Caco-2 (cell line): ENCODE results near the gene LMO2. TPM values are rescaled to one million over a fixed set of nuclear protein-coding genes. Genes with fewer than 3 reads are reported as not detected.

ENCODE experiments used
- BruUV-seq: library from RNA; stranded (reverse); fragments of 400-500 nt; replicated peaks from 2 replicates; lab custom pipeline; 2021; lab: Mats Ljungman, UMichigan
- CTCF ChIA-PET: fragments of 300-600 bp; sonication (Branson Sonifier 250); formaldehyde crosslinking; loops from one replicate; lab custom pipeline; 2022; ENCODE audit warnings: antibody characterized with exemption; lab: Charles Lee
- POLR2A ChIA-PET: fragments of 300-600 bp; sonication (Branson Sonifier 250); formaldehyde crosslinking; loops from one replicate; lab custom pipeline; 2022; ENCODE audit warnings: antibody characterized with exemption; lab: Charles Lee
- DNase-seq, 2 experiments: peaks; one replicate each; pipeline versions ENCODE4 v3.0.0 to v3.0.0-alpha.2; 2020 to 2022
- H3K27me3 ChIP-seq: replicated peaks from 2 replicates; pipeline ENCODE4 v1.6.0; 2011; ENCODE audit warnings: low read length; ENCODE audit not compliant: control insufficient read depth, insufficient read depth
- H3K36me3 ChIP-seq: 2 replicates; pipeline ENCODE4 v1.5.1; 2011; ENCODE audit warnings: low read length; ENCODE audit not compliant: control insufficient read depth, insufficient read depth
- H3K4me1 ChIP-seq: fragments of 250-450 bp; sonication (Bioruptor Pico); 2 replicates; pipeline ENCODE4 v1.5.1; 2020; ENCODE audit warnings: mild to moderate bottlenecking
- H3K4me3 ChIP-seq: 2 replicates; pipeline ENCODE4 v1.5.1; 2011; ENCODE audit warnings: low read depth, mild to moderate bottlenecking, control low read depth, low read length
- H3K9me3 ChIP-seq: fragments of 250-450 bp; sonication (Bioruptor Pico); 2 replicates; pipeline ENCODE4 v1.5.1; 2020; ENCODE audit warnings: mild to moderate bottlenecking, moderate library complexity
- H3K27ac Mint-ChIP-seq: one replicate; pipeline ENCODE4 v1.8.0; 2022; ENCODE audit warnings: mixed read lengths; ENCODE audit not compliant: unreplicated experiment
- H3K27me3 Mint-ChIP-seq: one replicate; pipeline ENCODE4 v1.8.0; 2022; ENCODE audit warnings: mixed read lengths; ENCODE audit not compliant: insufficient read depth, unreplicated experiment
- H3K36me3 Mint-ChIP-seq: one replicate; pipeline ENCODE4 v1.8.0; 2022; ENCODE audit warnings: mild to moderate bottlenecking, mixed read lengths; ENCODE audit not compliant: insufficient read depth, unreplicated experiment
- H3K4me1 Mint-ChIP-seq: one replicate; pipeline ENCODE4 v1.8.0; 2022; ENCODE audit warnings: low read depth, mixed read lengths; ENCODE audit not compliant: unreplicated experiment
- H3K4me3 Mint-ChIP-seq: one replicate; pipeline ENCODE4 v1.8.0; 2022; ENCODE audit warnings: mild to moderate bottlenecking, moderate library complexity, mixed read lengths; ENCODE audit not compliant: unreplicated experiment
- H3K9me3 Mint-ChIP-seq: one replicate; pipeline ENCODE4 v1.8.0; 2022; ENCODE audit warnings: mixed read lengths; ENCODE audit not compliant: unreplicated experiment
- CTCF ChIP-seq, 2 experiments: fragments of 200-600 bp in 1 of 2; IDR thresholded peaks; 1 replicate in 1 of 2; 2 replicates in 1 of 2; pipeline versions ENCODE4 v1.5.1 to v1.8.0; 2011 to 2022; ENCODE audit warnings: antibody characterized with exemption in 1 of 2, control low read depth in 1 of 2, inconsistent platforms in 1 of 2, low read depth in 1 of 2, low read length in 1 of 2, mild to moderate bottlenecking in 1 of 2, moderate library complexity in 1 of 2; ENCODE audit not compliant: insufficient read depth in 1 of 2, severe bottlenecking in 1 of 2, unreplicated experiment in 1 of 2
- intact Hi-C: fragments of 100-400 bp; cut with micrococcal nuclease; formaldehyde crosslinking; loops from one replicate; pipeline ENCODE4 v1.10.0; 2022; ENCODE audit not compliant: unreplicated experiment
- total RNA-seq: library from RNA; stranded (reverse); gene quantifications from 2 replicates; pipeline ENCODE4 v1.2.3, GENCODE V29; 2022

Gene LMO2
- total RNA-seq, 1 experiment from 2014 or later, result 0.29 TPM

GRCh38 chr11:33931067-33931466, 39.2 kb upstream of the LMO2 start:
- H3K4me1 ChIP-seq, result no peaks in the 10 kb centered on the region
- no TSS peak for BruUV-seq
- Mint-ChIP-seq H3K36me3 (no peaks in the 10 kb centered on the region), H3K4me1 (peaks cover 6% of the 10 kb centered on the region), H3K27me3 (no peaks in the 10 kb centered on the region), H3K4me3 (no peak overlapping the region), H3K27ac (no peak overlapping the region), H3K9me3 (peaks cover 23% of the 10 kb centered on the region)
- no peak for TF ChIP-seq CTCF (IDR thresholded peaks at IDR 0.05; ENCODE audit: insufficient read depth in 1 of 2, low read depth in 1 of 2, low read length in 1 of 2, severe bottlenecking in 1 of 2, unreplicated experiment in 1 of 2)
- no peak overlapping the region for H3K4me3 ChIP-seq
- ChIA-PET CTCF (no interaction called here), POLR2A (no interaction called here)
- intact Hi-C loops, result no loop called here
- H3K9me3 ChIP-seq, result peaks cover 13% of the 10 kb centered on the region
- no peaks in the 10 kb centered on the region; the same call in 1 of the 2 replicates for H3K27me3 ChIP-seq
- no peaks in the 10 kb centered on the region for H3K36me3 ChIP-seq
- no peak for DNase-seq

- intact Hi-C loops, result no loop called here
- H3K27me3 ChIP-seq, result no peaks in the 10 kb centered on the region; the same call in 1 of the 2 replicates
- H3K36me3 ChIP-seq, result no peaks in the 10 kb centered on the region
- no TSS peak for BruUV-seq
- ChIA-PET CTCF (no interaction called here), POLR2A (no interaction called here)
- no peak for DNase-seq
- H3K27ac Mint-ChIP-seq, result no peak overlapping the region
- H3K4me3 Mint-ChIP-seq, result no peak overlapping the region
- no peaks in the 10 kb centered on the region for H3K36me3 Mint-ChIP-seq
- TF ChIP-seq CTCF (IDR thresholded peaks at IDR 0.05; ENCODE audit: insufficient read depth in 1 of 2, low read depth in 1 of 2, low read length in 1 of 2, severe bottlenecking in 1 of 2, unreplicated experiment in 1 of 2), result no peak
- no peaks in the 10 kb centered on the region for H3K27me3 Mint-ChIP-seq
- H3K9me3 Mint-ChIP-seq, result peaks cover 23% of the 10 kb centered on the region
- no peaks in the 10 kb centered on the region for H3K4me1 ChIP-seq
- peaks cover 13% of the 10 kb centered on the region for H3K9me3 ChIP-seq
- no peak overlapping the region for H3K4me3 ChIP-seq
- H3K4me1 Mint-ChIP-seq, result peaks cover 6% of the 10 kb centered on the region
Measured at GRCh38 chr11:33930317-33931021, 38.6 kb upstream of the LMO2 start.

- no peak overlapping the region for H3K4me3 Mint-ChIP-seq
- no TSS peak for BruUV-seq
- H3K27me3 Mint-ChIP-seq, result peaks cover 5% of the 10 kb centered on the region
- Histone ChIP-seq H3K4me1 (no peaks in the 10 kb centered on the region), H3K9me3 (peaks cover 13% of the 10 kb centered on the region), H3K4me3 (no peak overlapping the region), H3K36me3 (no peaks in the 10 kb centered on the region), H3K27me3 (no peaks in the 10 kb centered on the region; the same call in 1 of the 2 replicates)
- peaks cover 6% of the 10 kb centered on the region for H3K4me1 Mint-ChIP-seq
- TF ChIP-seq CTCF (IDR thresholded peaks at IDR 0.05; ENCODE audit: insufficient read depth in 1 of 2, low read depth in 1 of 2, low read length in 1 of 2, severe bottlenecking in 1 of 2, unreplicated experiment in 1 of 2), result no peak
- POLR2A ChIA-PET, result no interaction called here
- CTCF ChIA-PET, result no interaction called here
- no peaks in the 10 kb centered on the region for H3K36me3 Mint-ChIP-seq
- H3K27ac Mint-ChIP-seq, result no peak overlapping the region
- no peak for DNase-seq
- peaks cover 23% of the 10 kb centered on the region for H3K9me3 Mint-ChIP-seq
- intact Hi-C loops, result no loop called here
Measured at GRCh38 chr11:33928564-33928963, 36.7 kb upstream of the LMO2 start.
